Kidney (tissue), 14 donors: Measurements from ENCODE around the gene TSHZ2. TPM values are rescaled to one million over a fixed set of nuclear protein-coding genes. Genes with fewer than 3 reads are reported as not detected.
A peak's percentile ranks its signal among the peaks of the same experiment; 100 is the strongest.

Source experiments
- DNase-seq, 5 donors: peaks; one replicate each; pipeline ENCODE4 v3.0.0-alpha.2; 2013 to 2020
- FAIRE-seq: peaks from 2 replicates; lab custom pipeline; 2012; peaks lifted over from hg19 to GRCh38; lab: Jason Lieb, UNC
- H3K27ac ChIP-seq, 2 donors: one replicate each; pipeline ENCODE4 v1.7.0; 2013; ENCODE audit warnings: low read depth in 2 of 2, low read length in 2 of 2, inconsistent platforms in 1 of 2
- H3K27me3 ChIP-seq: one replicate; pipeline ENCODE4 v1.7.1; 2013; ENCODE audit warnings: low read length, inconsistent platforms; ENCODE audit not compliant: control insufficient read depth, insufficient read depth
- H3K36me3 ChIP-seq, 3 donors: one replicate each; pipeline versions ENCODE4 v1.7.0 to v1.7.1; 2013; ENCODE audit warnings: low read length in 3 of 3, control low read depth in 1 of 3, inconsistent platforms in 1 of 3; ENCODE audit not compliant: insufficient read depth in 3 of 3, control insufficient read depth in 2 of 3
- H3K4me1 ChIP-seq, 3 donors: one replicate each; pipeline versions ENCODE4 v1.7.0 to v1.7.1; 2013; ENCODE audit warnings: low read length in 3 of 3, inconsistent platforms in 1 of 3, low read depth in 1 of 3; ENCODE audit not compliant: control insufficient read depth in 2 of 3, insufficient read depth in 2 of 3
- H3K4me3 ChIP-seq, 3 donors: one replicate each; pipeline versions ENCODE4 v1.7.0 to v1.8.1; 2013; ENCODE audit warnings: low read length in 3 of 3, control low read depth in 1 of 3, inconsistent platforms in 1 of 3
- H3K9ac ChIP-seq, 3 donors: one replicate each; pipeline versions ENCODE4 v1.7.0 to v1.7.1; 2013; ENCODE audit warnings: low read length in 3 of 3, control low read depth in 1 of 3, inconsistent platforms in 1 of 3
- H3K9me3 ChIP-seq, 3 donors: one replicate each; pipeline versions ENCODE4 v1.7.0 to v1.7.1; 2013; ENCODE audit warnings: low read length in 3 of 3, control low read depth in 1 of 3, inconsistent platforms in 1 of 3; ENCODE audit not compliant: control insufficient read depth in 2 of 3, insufficient read depth in 1 of 3
- intact Hi-C: fragments of 100-400 bp; cut with DNase I; formaldehyde crosslinking; loops from one replicate; pipeline ENCODE4 v1.11.1; 2022
- polyA plus RNA-seq: library from polyadenylated mRNA; stranded (reverse); fragments of 350-450 nt; fragmentation: Illumina TruSeq; extraction: RNeasy Lipid Tissue Mini Kit (QIAGEN cat#74804); gene quantifications from one replicate; pipeline ENCODE4 v1.2.3, GENCODE V29; 2014; ENCODE audit warnings: low read depth, low replicate concordance; ENCODE audit not compliant: insufficient read depth
- total RNA-seq: library from RNA; stranded (reverse); fragmentation: NEBNext Ultra II Directional; extraction: Animal tissue kit (Norgen Biotek cat#: 25700); gene quantifications from one replicate; pipeline ENCODE4 v1.2.1, GENCODE V29; 2021
- TF ChIP-seq, protein P1 (sequence below): IDR thresholded peaks from 3 replicates; pipeline ENCODE4 v1.5.1; 2012; ENCODE audit warnings: mild to moderate bottlenecking, moderate library complexity, borderline replicate concordance; ENCODE audit not compliant: insufficient read depth; ENCODE audit errors: extremely low read depth
- donor health status: control.
- donor health status: control.
- donor health status: control.
- donor health status: control.
- donor health status: control.
- donor health status: DM: yes; HTN: yes; CAD: no.
- donor health status: Normal renal cell carcinoma (clear cell type).

The TSHZ2 gene
- total and polyA plus RNA-seq, 2 donors from 2014 or later, result 0.86 to 15.5 TPM

DNA sequence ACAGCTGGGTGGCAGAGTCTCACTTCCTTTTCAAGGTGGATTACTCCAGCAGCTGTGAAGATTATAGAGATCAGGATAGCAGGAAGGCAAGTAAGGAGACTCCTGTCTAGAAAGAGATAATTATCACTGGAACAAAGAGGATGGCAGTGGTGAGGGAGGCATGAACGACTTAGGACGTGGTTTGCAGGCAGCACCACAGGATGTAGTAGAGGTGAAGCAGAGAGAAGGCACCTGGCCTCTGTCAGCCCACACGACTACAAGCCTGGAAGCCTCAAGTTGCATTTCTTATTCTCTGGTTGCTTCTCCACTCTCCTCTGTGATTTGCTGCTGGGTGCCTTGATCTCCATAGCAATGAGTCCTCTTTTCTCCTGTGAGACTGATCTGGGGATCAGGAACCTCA, 62.7 kb downstream of the TSHZ2 start:
- FAIRE-seq, result no peak

DNA sequence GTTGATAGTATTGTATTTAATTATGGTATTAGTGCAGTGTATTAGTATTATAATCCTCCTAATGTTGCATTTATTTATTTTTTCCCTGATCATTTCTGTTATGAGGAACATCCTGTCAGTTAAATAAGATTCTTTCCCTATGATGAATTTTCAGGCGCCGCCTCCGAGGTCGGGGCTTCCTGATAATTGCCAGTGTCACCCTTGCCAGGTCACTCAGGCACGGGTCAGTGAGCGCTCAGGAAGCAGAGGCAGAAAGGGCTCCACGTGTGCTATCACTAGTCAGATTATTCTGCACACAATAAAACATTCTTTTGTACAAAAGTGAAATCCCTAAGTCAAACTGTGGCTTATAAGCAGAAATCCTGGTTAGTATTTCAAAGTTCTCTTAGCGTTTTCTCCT, 64.8 kb downstream of the TSHZ2 start:
- no peaks in the 10 kb centered on the region for H3K36me3 ChIP-seq
- H3K9me3 ChIP-seq, result no peaks in the 10 kb centered on the region
- no peaks in the 10 kb centered on the region for H3K27me3 ChIP-seq
- no peak overlapping the region for H3K9ac ChIP-seq
- DNase-seq (peak in 1 of 5 donors; percentile 32), FAIRE-seq (no peak)
- no peak overlapping the region for H3K4me3 ChIP-seq
- H3K27ac ChIP-seq, result no peak overlapping the region
- intact Hi-C loops, result no loop called here
- peaks cover 0 to 2% (median 0%) of the 10 kb centered on the region in 3 donors for H3K4me1 ChIP-seq
- TF ChIP-seq, protein P1, sequence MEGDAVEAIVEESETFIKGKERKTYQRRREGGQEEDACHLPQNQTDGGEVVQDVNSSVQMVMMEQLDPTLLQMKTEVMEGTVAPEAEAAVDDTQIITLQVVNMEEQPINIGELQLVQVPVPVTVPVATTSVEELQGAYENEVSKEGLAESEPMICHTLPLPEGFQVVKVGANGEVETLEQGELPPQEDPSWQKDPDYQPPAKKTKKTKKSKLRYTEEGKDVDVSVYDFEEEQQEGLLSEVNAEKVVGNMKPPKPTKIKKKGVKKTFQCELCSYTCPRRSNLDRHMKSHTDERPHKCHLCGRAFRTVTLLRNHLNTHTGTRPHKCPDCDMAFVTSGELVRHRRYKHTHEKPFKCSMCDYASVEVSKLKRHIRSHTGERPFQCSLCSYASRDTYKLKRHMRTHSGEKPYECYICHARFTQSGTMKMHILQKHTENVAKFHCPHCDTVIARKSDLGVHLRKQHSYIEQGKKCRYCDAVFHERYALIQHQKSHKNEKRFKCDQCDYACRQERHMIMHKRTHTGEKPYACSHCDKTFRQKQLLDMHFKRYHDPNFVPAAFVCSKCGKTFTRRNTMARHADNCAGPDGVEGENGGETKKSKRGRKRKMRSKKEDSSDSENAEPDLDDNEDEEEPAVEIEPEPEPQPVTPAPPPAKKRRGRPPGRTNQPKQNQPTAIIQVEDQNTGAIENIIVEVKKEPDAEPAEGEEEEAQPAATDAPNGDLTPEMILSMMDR, result no peak

More for the DNA sequence above, 62.7 kb downstream of the TSHZ2 start:
- intact Hi-C loops, result no loop called here
- H3K4me3 ChIP-seq, result no peak overlapping the region
- no peak overlapping the region for H3K27ac ChIP-seq
- H3K27me3 ChIP-seq, result no peaks in the 10 kb centered on the region
- DNase-seq, result peak in 2 of 5 donors; percentile 19 to 35
- H3K36me3 ChIP-seq, result no peaks in the 10 kb centered on the region
- TF ChIP-seq, protein P1, result no peak
- no peaks in the 10 kb centered on the region for H3K9me3 ChIP-seq
- no peak overlapping the region for H3K9ac ChIP-seq
- peaks cover 0 to 2% (median 0%) of the 10 kb centered on the region in 3 donors for H3K4me1 ChIP-seq

DNA sequence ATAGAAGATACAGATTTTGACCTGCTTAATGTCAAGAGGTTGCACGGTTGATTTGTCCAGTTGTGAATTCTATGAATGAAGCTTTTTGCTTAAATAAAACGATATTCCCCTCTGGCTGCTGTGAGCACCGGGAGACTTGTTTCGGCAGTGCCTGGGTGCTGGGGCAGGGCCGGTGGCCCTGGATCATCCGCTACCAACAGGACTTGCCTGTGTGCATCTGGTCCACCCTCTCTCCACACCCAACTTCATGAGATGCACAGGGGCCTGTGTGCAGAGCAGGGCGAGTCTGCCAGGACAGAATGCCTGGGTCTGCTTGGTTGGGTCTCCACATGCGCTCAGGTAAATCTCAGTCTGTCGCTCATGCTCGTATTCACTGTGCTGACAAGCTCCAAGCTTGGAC, 65.5 kb downstream of the TSHZ2 start:
- intact Hi-C loops, result no loop called here
- no peaks in the 10 kb centered on the region for H3K27me3 ChIP-seq
- H3K4me3 ChIP-seq, result no peak overlapping the region
- H3K9ac ChIP-seq, result no peak overlapping the region
- FAIRE-seq (no peak), DNase-seq (peak in 3 of 5 donors; percentile 12 to 55 (median 29))
- H3K36me3 ChIP-seq, result no peaks in the 10 kb centered on the region
- no peaks in the 10 kb centered on the region for H3K4me1 ChIP-seq
- TF ChIP-seq, protein P1, result no peak
- H3K27ac ChIP-seq, result no peak overlapping the region
- no peaks in the 10 kb centered on the region for H3K9me3 ChIP-seq

DNA sequence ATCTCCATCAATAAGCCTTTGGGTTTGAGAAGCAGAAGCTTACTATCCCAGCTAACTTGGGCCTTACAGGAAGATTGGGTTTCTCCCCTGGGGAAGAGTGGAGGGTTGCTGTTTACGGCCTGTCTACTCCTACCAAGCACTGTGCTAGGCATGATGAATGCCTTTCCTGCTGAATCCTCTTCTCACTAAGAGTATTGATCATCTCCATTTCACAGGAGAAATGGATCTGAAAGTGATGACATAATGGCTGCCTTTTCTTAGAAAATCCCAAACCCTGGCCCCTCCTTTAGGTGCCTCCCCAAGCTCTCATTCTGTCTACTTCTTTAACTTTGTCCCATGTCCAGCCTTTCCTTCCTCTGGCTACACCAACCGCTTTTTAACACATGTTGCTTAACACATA, 66.1 kb downstream of the TSHZ2 start:
- no peak overlapping the region for H3K27ac ChIP-seq
- no peaks in the 10 kb centered on the region for H3K27me3 ChIP-seq
- no peaks in the 10 kb centered on the region for H3K4me1 ChIP-seq
- no peaks in the 10 kb centered on the region for H3K36me3 ChIP-seq
- DNase-seq, result no peak
- intact Hi-C loops, result no loop called here
- no peak for FAIRE-seq
- TF ChIP-seq, protein P1, result no peak
- H3K9me3 ChIP-seq, result no peaks in the 10 kb centered on the region
- no peak overlapping the region for H3K9ac ChIP-seq
- no peak overlapping the region for H3K4me3 ChIP-seq
